CD14-positive monocyte (primary cell): Measurements from ENCODE around the gene METTL4. TPM values are rescaled to one million over a fixed set of nuclear protein-coding genes. Genes with fewer than 3 reads are reported as not detected.

ENCODE experiments used
- DNase-seq, 3 donors: peaks; one replicate each; pipeline ENCODE4 v3.0.0-alpha.2; 2011 to 2022
- H2AFZ ChIP-seq: 2 replicates; pipeline ENCODE4 v1.6.0; 2012; ENCODE audit warnings: mild to moderate bottlenecking, low read depth, low read length, inconsistent platforms; ENCODE audit not compliant: insufficient read depth, poor library complexity, severe bottlenecking
- H3K27ac ChIP-seq, 2 donors: 1 replicate in 1 of 2; 2 replicates in 1 of 2; pipeline ENCODE4 v1.5.1; 2012 to 2013; ENCODE audit warnings: low read length in 2 of 2, control low read depth in 1 of 2, inconsistent platforms in 1 of 2, low read depth in 1 of 2, mild to moderate bottlenecking in 1 of 2
- H3K27me3 ChIP-seq, 2 donors: one replicate each; pipeline versions ENCODE4 v1.6.0 to v1.6.1; 2011 to 2013; ENCODE audit warnings: low read length in 2 of 2; ENCODE audit not compliant: control insufficient read depth in 2 of 2, insufficient read depth in 2 of 2
- H3K36me3 ChIP-seq, 2 donors: replicated peaks in 1 of 2; 1 replicate in 1 of 2; 2 replicates in 1 of 2; pipeline versions ENCODE4 v1.5.1 to v1.6.1; 2012 to 2013; ENCODE audit warnings: low read length in 2 of 2, control low read depth in 1 of 2, inconsistent platforms in 1 of 2, mild to moderate bottlenecking in 1 of 2; ENCODE audit not compliant: insufficient read depth in 2 of 2, control insufficient read depth in 1 of 2
- H3K4me1 ChIP-seq, 2 donors: 1 replicate in 1 of 2; 2 replicates in 1 of 2; pipeline versions ENCODE4 v1.5.1 to v1.6.1; 2012 to 2013; ENCODE audit warnings: low read length in 2 of 2, control low read depth in 1 of 2, inconsistent platforms in 1 of 2, mild to moderate bottlenecking in 1 of 2, moderate library complexity in 1 of 2; ENCODE audit not compliant: insufficient read depth in 2 of 2, control insufficient read depth in 1 of 2
- H3K4me2 ChIP-seq: replicated peaks from 2 replicates; pipeline ENCODE3; 2012; ENCODE audit warnings: low read length, moderate library complexity, mild to moderate bottlenecking; ENCODE audit not compliant: poor library complexity, severe bottlenecking; ENCODE audit errors: extremely low read depth
- H3K4me3 ChIP-seq, 3 experiments: fragments of 200-600 bp in 1 of 3; sonication (generic) in 1 of 3; replicated peaks in 1 of 3; 1 replicate in 2 of 3; 2 replicates in 1 of 3; pipeline ENCODE4 v1.5.1; 2011 to 2013; ENCODE audit warnings: low read length in 3 of 3, mild to moderate bottlenecking in 3 of 3, control low read depth in 2 of 3, low read depth in 2 of 3, inconsistent platforms in 1 of 3, moderate library complexity in 1 of 3
- H3K79me2 ChIP-seq: 2 replicates; pipeline ENCODE4 v1.6.0; 2012; ENCODE audit warnings: mild to moderate bottlenecking, control low read depth, inconsistent platforms, low read length, moderate library complexity; ENCODE audit not compliant: insufficient read depth
- H3K9ac ChIP-seq: 2 replicates; pipeline ENCODE4 v1.6.0; 2017; ENCODE audit warnings: low read length, mild to moderate bottlenecking; ENCODE audit not compliant: insufficient read depth, poor library complexity, severe bottlenecking
- H3K9me3 ChIP-seq, 2 donors: replicated peaks in 1 of 2; 1 replicate in 1 of 2; 2 replicates in 1 of 2; pipeline versions ENCODE4 v1.5.1 to v1.6.1; 2012 to 2013; ENCODE audit warnings: low read length in 2 of 2, control low read depth in 1 of 2; ENCODE audit not compliant: control insufficient read depth in 1 of 2, insufficient read depth in 1 of 2
- H4K20me1 ChIP-seq: 2 replicates; pipeline ENCODE4 v1.6.0; 2012; ENCODE audit warnings: mild to moderate bottlenecking, low read length, control low read depth, moderate library complexity; ENCODE audit not compliant: insufficient read depth
- H3K27ac Mint-ChIP-seq, 7 donors: one replicate each; pipeline ENCODE4 v1.8.0; 2020; ENCODE audit warnings: mild to moderate bottlenecking in 7 of 7, mixed read lengths in 7 of 7, moderate library complexity in 6 of 7, inconsistent platforms in 2 of 7
- H3K27me3 Mint-ChIP-seq, 3 donors: one replicate each; pipeline ENCODE4 v1.8.0; 2021 to 2022; ENCODE audit warnings: low read depth in 3 of 3, mild to moderate bottlenecking in 3 of 3, mixed read lengths in 3 of 3, moderate library complexity in 3 of 3, inconsistent platforms in 1 of 3
- H3K36me3 Mint-ChIP-seq, 2 donors: one replicate each; pipeline ENCODE4 v1.8.0; 2020; ENCODE audit warnings: mixed read lengths in 2 of 2, inconsistent platforms in 1 of 2, mild to moderate bottlenecking in 1 of 2
- H3K4me1 Mint-ChIP-seq: one replicate; pipeline ENCODE4 v1.8.0; 2020; ENCODE audit warnings: mild to moderate bottlenecking, mixed read lengths
- H3K4me3 Mint-ChIP-seq, 2 donors: one replicate each; pipeline ENCODE4 v1.8.0; 2020; ENCODE audit warnings: mild to moderate bottlenecking in 2 of 2, mixed read lengths in 2 of 2, moderate library complexity in 1 of 2
- H3K9me3 Mint-ChIP-seq, 7 donors: one replicate each; pipeline ENCODE4 v1.8.0; 2020 to 2022; ENCODE audit warnings: mixed read lengths in 7 of 7, mild to moderate bottlenecking in 6 of 7, moderate library complexity in 6 of 7, inconsistent platforms in 2 of 7
- CTCF ChIP-seq: fragments of 200-600 bp; IDR thresholded peaks from one replicate; pipeline ENCODE4 v1.8.0; 2022; ENCODE audit warnings: antibody characterized with exemption, mild to moderate bottlenecking
- WGBS: methylation state at CpG from one replicate; pipeline ENCODE4 v1.1.5; 2013; ENCODE audit warnings: missing lambda C conversion rate; ENCODE audit not compliant: insufficient coverage; 5-methylcytosine and 5-hydroxymethylcytosine counted together
- intact Hi-C, 2 donors: fragments of 100-400 bp; cut with micrococcal nuclease; formaldehyde crosslinking; loops; one replicate each; pipeline versions ENCODE4 v1.15.0 to v1.15.1; 2023
- polyA plus RNA-seq, 3 donors: library from polyadenylated mRNA; depleted of rRNA in 1 of 3; unstranded in 2 of 3; stranded (reverse) in 1 of 3; fragments of 300-500 nt in 2 of 3; fragments of >200 nt in 1 of 3; fragmentation: Illumina TruSeq in 2 of 3; gene quantifications; 1 replicate in 2 of 3; 2 replicates in 1 of 3; pipeline ENCODE4 v1.2.3, GENCODE V29; 2012 to 2021

METTL4 gene
- polyA plus RNA-seq, 3 donors, result 3.0 to 4.1 (median 3.3) TPM

- no peak for TF ChIP-seq CTCF
- Histone ChIP-seq H3K79me2 (no peaks in the 10 kb centered on the region), H3K9ac (no peak overlapping the region), H3K4me1 (peaks cover 5 to 7% of the 10 kb centered on the region in 2 donors), H3K27ac (no peak overlapping the region), H3K27me3 (no peaks in the 10 kb centered on the region), H3K36me3 (no peaks in the 10 kb centered on the region), H3K4me3 (no peak overlapping the region), H4K20me1 (no peaks in the 10 kb centered on the region), H2AFZ (no peak overlapping the region), H3K4me2 (no peak overlapping the region), H3K9me3 (no peaks in the 10 kb centered on the region)
- intact Hi-C loops, result no loop called here
- Mint-ChIP-seq H3K4me1 (peaks cover 14% of the 10 kb centered on the region), H3K4me3 (no peak overlapping the region), H3K36me3 (no peaks in the 10 kb centered on the region), H3K9me3 (peaks cover 0 to 5% (median 2%) of the 10 kb centered on the region in 7 donors), H3K27me3 (peaks cover 0 to 5% (median 2%) of the 10 kb centered on the region in 3 donors), H3K27ac (no peak overlapping the region)
- DNase-seq, result no peak
- WGBS, result 100% methylated on average over 2 of the region's 3 CpGs
Observed at GRCh38 chr18:2511451-2511850, 59.9 kb downstream of the METTL4 start.

GRCh38 chr18:2510416-2510815 is 60.9 kb downstream of the METTL4 start:
- H3K36me3 Mint-ChIP-seq, result no peaks in the 10 kb centered on the region
- H3K4me2 ChIP-seq, result no peak overlapping the region
- H3K4me3 Mint-ChIP-seq, result no peak overlapping the region
- H3K27me3 ChIP-seq, result no peaks in the 10 kb centered on the region
- no peaks in the 10 kb centered on the region for H4K20me1 ChIP-seq
- no peaks in the 10 kb centered on the region for H3K4me1 ChIP-seq
- DNase-seq, result no peak
- no peak for TF ChIP-seq CTCF
- H3K27ac ChIP-seq, result no peak overlapping the region
- H3K27ac Mint-ChIP-seq, result no peak overlapping the region
- H3K4me1 Mint-ChIP-seq, result peaks cover 3% of the 10 kb centered on the region
- H3K27me3 Mint-ChIP-seq, result peaks cover 0 to 5% (median 2%) of the 10 kb centered on the region in 3 donors
- no peaks in the 10 kb centered on the region for H3K79me2 ChIP-seq
- no peak overlapping the region for H2AFZ ChIP-seq
- H3K36me3 ChIP-seq, result no peaks in the 10 kb centered on the region
- no peaks in the 10 kb centered on the region for H3K9me3 ChIP-seq
- no peak overlapping the region for H3K9ac ChIP-seq
- intact Hi-C loops, result no loop called here
- H3K9me3 Mint-ChIP-seq, result peaks cover 0 to 5% (median 0%) of the 10 kb centered on the region in 7 donors
- H3K4me3 ChIP-seq, result no peak overlapping the region
- WGBS, result no CpG with 5 or more reads among the region's 6 CpGs
